GM13977 (cell line): ENCODE data around the gene CA12.

Source experiments
- DNase-seq: peaks from one replicate; pipeline ENCODE4 v3.0.0; 2012; ENCODE audit warnings: low spot score
- in situ Hi-C: fragments of 300-500 bp; cut with MboI; formaldehyde crosslinking; loops from one replicate; pipeline ENCODE4 v1.12.0; 2022; ENCODE audit warnings: low sequenced_read_pairs, low pct_unique_long_range_greater_than_20kb, mixed read lengths, inconsistent platforms; ENCODE audit not compliant: unreplicated experiment
- TF ChIP-seq, protein P1 (sequence below): IDR thresholded peaks from 2 replicates; pipeline ENCODE4 v1.5.1; 2012; ENCODE audit warnings: mild to moderate bottlenecking, control low read depth; ENCODE audit not compliant: insufficient read depth; ENCODE audit errors: extremely low read depth, missing control alignments

Gene CA12

DNA sequence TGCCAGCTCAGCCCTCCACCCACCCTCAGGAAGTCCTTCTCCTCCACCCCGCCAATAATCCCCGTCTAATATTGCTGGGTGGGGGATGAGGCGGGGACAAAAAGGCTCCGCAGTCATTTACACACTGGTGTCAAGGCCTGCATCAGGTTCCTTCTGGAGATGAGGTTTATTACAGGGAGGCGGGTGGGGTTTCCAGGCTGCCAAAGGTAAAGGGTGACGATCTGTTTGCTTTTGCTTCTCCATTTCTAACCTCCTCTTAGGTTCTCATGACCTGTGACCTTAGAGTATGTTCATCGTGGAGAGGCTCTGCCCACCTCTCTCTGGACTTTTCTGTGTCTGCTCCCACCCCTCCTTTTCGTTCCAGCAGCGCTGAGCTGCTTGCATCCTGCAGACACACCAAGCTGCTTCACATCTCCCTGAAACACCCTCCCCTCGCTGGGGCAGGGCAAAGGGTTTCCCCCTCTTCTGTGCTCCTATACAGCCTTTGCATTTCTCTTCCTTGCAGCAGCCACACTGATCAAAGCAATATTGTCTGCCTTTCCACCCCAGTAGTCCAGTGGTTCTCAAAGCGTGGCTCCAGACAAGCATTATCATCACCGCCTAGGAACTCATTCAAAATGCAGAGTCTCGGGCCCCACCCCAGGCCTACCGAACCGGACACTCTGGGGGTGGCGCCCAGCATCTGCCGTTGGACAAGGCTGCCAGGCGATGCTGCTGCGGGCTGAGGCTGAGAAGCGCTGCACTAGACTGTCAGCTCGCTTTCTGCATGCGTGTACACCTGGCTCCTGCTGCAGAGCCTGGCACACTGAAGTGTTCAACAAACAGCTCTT is 26.6 kb downstream of the CA12 start:
- in situ Hi-C loops, result no loop called here

DNA sequence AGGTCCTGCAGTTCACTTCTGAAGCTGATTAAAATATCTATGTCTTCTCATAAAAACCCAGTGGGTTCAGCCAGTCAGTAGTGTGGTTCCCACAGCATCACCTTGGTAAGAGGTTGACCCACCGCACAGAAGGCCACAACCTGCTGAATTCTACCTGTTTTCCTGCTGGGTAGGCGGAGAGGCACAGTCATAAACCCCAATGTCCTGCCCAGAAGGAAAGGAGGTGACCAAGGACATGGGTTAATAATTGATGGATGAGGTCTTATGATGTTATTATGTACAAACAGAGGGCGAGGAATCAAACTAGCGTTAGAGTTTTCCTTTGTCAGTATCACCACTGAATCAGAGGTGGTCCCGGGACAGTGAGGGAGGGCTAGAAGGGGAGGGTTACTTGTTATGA is 27.8 kb downstream of the CA12 start:
- in situ Hi-C loops, result no loop called here
- no peak for DNase-seq
- TF ChIP-seq, protein P1, sequence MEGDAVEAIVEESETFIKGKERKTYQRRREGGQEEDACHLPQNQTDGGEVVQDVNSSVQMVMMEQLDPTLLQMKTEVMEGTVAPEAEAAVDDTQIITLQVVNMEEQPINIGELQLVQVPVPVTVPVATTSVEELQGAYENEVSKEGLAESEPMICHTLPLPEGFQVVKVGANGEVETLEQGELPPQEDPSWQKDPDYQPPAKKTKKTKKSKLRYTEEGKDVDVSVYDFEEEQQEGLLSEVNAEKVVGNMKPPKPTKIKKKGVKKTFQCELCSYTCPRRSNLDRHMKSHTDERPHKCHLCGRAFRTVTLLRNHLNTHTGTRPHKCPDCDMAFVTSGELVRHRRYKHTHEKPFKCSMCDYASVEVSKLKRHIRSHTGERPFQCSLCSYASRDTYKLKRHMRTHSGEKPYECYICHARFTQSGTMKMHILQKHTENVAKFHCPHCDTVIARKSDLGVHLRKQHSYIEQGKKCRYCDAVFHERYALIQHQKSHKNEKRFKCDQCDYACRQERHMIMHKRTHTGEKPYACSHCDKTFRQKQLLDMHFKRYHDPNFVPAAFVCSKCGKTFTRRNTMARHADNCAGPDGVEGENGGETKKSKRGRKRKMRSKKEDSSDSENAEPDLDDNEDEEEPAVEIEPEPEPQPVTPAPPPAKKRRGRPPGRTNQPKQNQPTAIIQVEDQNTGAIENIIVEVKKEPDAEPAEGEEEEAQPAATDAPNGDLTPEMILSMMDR, result no peak

More for the DNA sequence above, 26.6 kb downstream of the CA12 start:
- TF ChIP-seq, protein P1, result no peak
- DNase-seq, result no peak

- TF ChIP-seq, protein P1, result no peak
- DNase-seq, result no peak
- in situ Hi-C loops, result no loop called here
These were observed 28.4 kb downstream of the CA12 start for GRCh38 chr15:63353261-63353660.

DNA sequence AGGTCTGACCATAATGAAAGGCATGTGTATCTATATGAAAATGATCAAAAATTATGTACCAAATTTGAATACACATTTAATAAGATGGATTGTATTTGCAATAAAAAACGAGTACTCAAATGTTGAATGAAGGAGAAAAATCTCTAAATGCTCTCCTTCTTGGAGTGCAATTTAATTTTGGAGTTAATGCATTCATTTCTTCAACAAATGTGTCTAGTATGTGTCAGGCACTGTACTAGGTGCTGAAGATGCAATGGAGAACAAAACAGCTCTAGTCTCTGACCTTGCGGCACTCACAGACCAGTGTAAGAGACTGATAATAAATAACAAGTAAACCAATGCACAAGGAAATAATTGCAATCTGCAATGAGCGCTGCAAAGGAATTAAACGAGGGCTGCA is 28.8 kb downstream of the CA12 start:
- in situ Hi-C loops, result no loop called here
- DNase-seq, result no peak
- TF ChIP-seq, protein P1, result no peak

DNA sequence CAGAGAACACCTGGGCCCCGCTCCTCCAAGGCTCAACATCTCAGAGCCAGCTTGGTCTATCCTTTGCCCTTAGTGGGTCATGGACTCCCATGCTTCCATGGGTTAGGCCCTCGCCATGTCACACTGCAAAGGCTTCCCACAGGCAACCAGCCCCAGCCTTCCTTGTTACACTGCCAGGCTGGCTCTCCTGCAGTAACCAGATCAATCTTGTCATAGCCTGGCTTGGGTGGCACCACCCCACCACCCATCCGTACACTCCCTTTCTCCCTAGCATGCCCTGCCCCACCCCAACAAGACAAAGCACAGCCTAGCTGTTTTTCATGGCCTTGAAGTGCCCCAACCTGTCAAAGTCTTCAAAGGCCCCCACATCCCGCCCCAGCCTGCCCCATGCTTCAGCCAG is 30.5 kb downstream of the CA12 start:
- TF ChIP-seq, protein P1, result no peak
- DNase-seq, result no peak
- in situ Hi-C loops, result no loop called here

DNA sequence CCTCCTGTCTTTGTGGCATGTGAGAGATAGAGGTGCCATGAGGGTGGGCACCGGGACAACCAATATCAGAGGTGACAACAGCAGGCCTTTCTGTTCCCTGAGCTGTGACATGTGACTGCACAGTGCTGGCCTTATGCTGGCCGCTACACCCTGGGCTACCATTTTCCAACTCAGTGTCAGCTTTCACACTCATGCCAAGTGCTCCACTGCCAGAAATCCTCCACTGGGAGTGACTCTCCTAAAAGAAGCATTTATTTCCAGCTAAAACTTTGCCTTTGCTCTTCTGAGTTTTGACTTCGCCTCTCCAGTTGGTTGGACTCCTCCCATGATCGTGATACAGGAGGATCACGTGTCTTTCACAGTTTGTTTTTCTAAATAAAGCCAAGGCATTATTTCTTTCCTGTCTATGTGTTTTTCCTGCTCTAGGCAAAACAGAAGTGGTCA is 31.4 kb downstream of the CA12 start:
- in situ Hi-C loops, result no loop called here
- TF ChIP-seq, protein P1, result no peak
- no peak for DNase-seq
